ENCODE data around the gene GNG13.

DNA sequence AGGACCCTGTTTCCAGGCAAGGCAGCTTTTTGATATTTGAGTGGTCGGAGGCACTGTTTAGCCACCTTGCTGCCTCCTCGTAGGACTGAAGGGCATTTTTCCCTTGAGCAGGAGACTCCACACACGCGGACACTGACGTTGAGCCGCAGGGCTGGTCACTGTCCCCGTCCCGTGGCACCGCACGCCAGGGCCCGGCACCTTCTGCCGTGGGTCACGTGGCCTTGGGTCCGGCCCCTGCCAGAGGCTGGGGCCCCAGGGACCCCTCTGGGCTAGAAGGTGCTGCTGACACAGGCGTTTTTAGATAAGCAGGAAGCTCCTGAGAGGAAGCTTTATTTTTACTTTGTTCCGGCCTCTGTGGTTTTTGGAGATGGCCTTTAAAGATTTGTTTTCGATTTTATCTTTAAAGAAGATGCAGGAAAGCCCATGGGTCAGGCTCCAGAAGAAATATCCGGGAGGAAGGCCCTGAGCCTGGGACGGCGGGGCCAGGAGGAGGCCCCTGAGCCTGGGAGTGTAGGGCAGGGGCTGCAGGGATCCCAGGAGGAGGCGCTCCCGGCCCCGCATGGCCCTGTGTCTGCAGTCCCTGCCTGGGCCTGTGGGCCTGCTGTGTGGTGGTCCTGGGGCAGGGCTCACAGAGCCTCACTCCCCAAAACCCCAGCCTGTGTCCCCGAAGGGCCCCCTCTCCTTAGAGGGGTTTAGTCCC is 30.5 kb upstream of the GNG13 start:
- TF ChIP-seq POLR2A (IDR thresholded peaks at IDR 0.05) = no peak
- TF ChIP-seq, protein P1, sequence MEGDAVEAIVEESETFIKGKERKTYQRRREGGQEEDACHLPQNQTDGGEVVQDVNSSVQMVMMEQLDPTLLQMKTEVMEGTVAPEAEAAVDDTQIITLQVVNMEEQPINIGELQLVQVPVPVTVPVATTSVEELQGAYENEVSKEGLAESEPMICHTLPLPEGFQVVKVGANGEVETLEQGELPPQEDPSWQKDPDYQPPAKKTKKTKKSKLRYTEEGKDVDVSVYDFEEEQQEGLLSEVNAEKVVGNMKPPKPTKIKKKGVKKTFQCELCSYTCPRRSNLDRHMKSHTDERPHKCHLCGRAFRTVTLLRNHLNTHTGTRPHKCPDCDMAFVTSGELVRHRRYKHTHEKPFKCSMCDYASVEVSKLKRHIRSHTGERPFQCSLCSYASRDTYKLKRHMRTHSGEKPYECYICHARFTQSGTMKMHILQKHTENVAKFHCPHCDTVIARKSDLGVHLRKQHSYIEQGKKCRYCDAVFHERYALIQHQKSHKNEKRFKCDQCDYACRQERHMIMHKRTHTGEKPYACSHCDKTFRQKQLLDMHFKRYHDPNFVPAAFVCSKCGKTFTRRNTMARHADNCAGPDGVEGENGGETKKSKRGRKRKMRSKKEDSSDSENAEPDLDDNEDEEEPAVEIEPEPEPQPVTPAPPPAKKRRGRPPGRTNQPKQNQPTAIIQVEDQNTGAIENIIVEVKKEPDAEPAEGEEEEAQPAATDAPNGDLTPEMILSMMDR (IDR thresholded peaks at IDR 0.05) = no peak
